Calu3 (cell line): ENCODE results near the gene SMCHD1. TPM values are rescaled to one million over a fixed set of nuclear protein-coding genes. Genes with fewer than 3 reads are reported as not detected.

Experiments used
- BruUV-seq: library from RNA; stranded (reverse); fragments of 400-500 nt; replicated peaks from 2 replicates; lab custom pipeline; 2021; lab: Mats Ljungman, UMichigan
- CTCF ChIA-PET: fragments of 300-600 bp; sonication (Branson Sonifier 250); formaldehyde crosslinking; loops from one replicate; lab custom pipeline; 2022; ENCODE audit warnings: antibody characterized with exemption; lab: Charles Lee
- DNase-seq: peaks from one replicate; pipeline ENCODE4 v3.0.0; 2022
- H3K27ac Mint-ChIP-seq: one replicate; pipeline ENCODE4 v1.8.0; 2022; ENCODE audit warnings: mixed read lengths; ENCODE audit not compliant: unreplicated experiment
- H3K27me3 Mint-ChIP-seq: one replicate; pipeline ENCODE4 v1.8.0; 2022; ENCODE audit warnings: mixed read lengths; ENCODE audit not compliant: unreplicated experiment
- H3K36me3 Mint-ChIP-seq: one replicate; pipeline ENCODE4 v1.8.0; 2022; ENCODE audit warnings: mild to moderate bottlenecking, moderate library complexity, mixed read lengths; ENCODE audit not compliant: insufficient read depth, unreplicated experiment
- H3K4me1 Mint-ChIP-seq: one replicate; pipeline ENCODE4 v1.8.0; 2022; ENCODE audit warnings: mild to moderate bottlenecking, low read depth, mixed read lengths; ENCODE audit not compliant: unreplicated experiment
- H3K4me3 Mint-ChIP-seq: one replicate; pipeline ENCODE4 v1.8.0; 2022; ENCODE audit warnings: mild to moderate bottlenecking, low read depth, moderate library complexity, mixed read lengths; ENCODE audit not compliant: unreplicated experiment
- H3K9me3 Mint-ChIP-seq: one replicate; pipeline ENCODE4 v1.8.0; 2022; ENCODE audit warnings: low read depth, mixed read lengths; ENCODE audit not compliant: unreplicated experiment
- CTCF ChIP-seq: fragments of 200-600 bp; IDR thresholded peaks from one replicate; pipeline ENCODE4 v1.8.0; 2022; ENCODE audit warnings: antibody characterized with exemption; ENCODE audit not compliant: unreplicated experiment
- intact Hi-C: fragments of 100-400 bp; cut with micrococcal nuclease; formaldehyde crosslinking; loops from one replicate; pipeline ENCODE4 v1.10.0; 2022; ENCODE audit not compliant: unreplicated experiment
- total RNA-seq: library from RNA; stranded (reverse); gene quantifications from 2 replicates; pipeline ENCODE4 v1.2.3, GENCODE V29; 2022

Gene SMCHD1
- total RNA-seq, 1 experiment from 2014 or later, result 68.3 TPM

GRCh38 chr18:2715990-2716389 lies 60.5 kb downstream of the SMCHD1 start:
- intact Hi-C loops, result no loop called here
- no peak for TF ChIP-seq CTCF
- CTCF ChIA-PET, result no interaction called here
- H3K27me3 Mint-ChIP-seq, result no peaks in the 10 kb centered on the region
- no peaks in the 10 kb centered on the region for H3K4me1 Mint-ChIP-seq
- no TSS peak for BruUV-seq
- no peaks in the 10 kb centered on the region for H3K9me3 Mint-ChIP-seq
- DNase-seq, result no peak
- no peak overlapping the region for H3K27ac Mint-ChIP-seq
- no peak overlapping the region for H3K4me3 Mint-ChIP-seq
- H3K36me3 Mint-ChIP-seq, result peaks cover 51% of the 10 kb centered on the region

- H3K27me3 Mint-ChIP-seq, result no peaks in the 10 kb centered on the region
- no peak overlapping the region for H3K27ac Mint-ChIP-seq
- H3K4me3 Mint-ChIP-seq, result no peak overlapping the region
- H3K36me3 Mint-ChIP-seq, result peaks cover 48% of the 10 kb centered on the region
- no TSS peak for BruUV-seq
- CTCF ChIA-PET, result no interaction called here
- DNase-seq, result no peak
- TF ChIP-seq CTCF, result no peak
- H3K9me3 Mint-ChIP-seq, result no peaks in the 10 kb centered on the region
- intact Hi-C loops, result no loop called here
- H3K4me1 Mint-ChIP-seq, result no peaks in the 10 kb centered on the region
Observed at GRCh38 chr18:2716394-2717326, 61.1 kb downstream of the SMCHD1 start.

- no peak overlapping the region for H3K4me3 Mint-ChIP-seq
- H3K9me3 Mint-ChIP-seq, result no peaks in the 10 kb centered on the region
- CTCF ChIA-PET, result no interaction called here
- BruUV-seq, result no TSS peak
- H3K27ac Mint-ChIP-seq, result no peak overlapping the region
- no peak for DNase-seq
- intact Hi-C loops, result no loop called here
- H3K27me3 Mint-ChIP-seq, result no peaks in the 10 kb centered on the region
- peaks cover 41% of the 10 kb centered on the region for H3K36me3 Mint-ChIP-seq
- no peaks in the 10 kb centered on the region for H3K4me1 Mint-ChIP-seq
- no peak for TF ChIP-seq CTCF
Observed at GRCh38 chr18:2717407-2717806, 61.9 kb downstream of the SMCHD1 start.

- no peak for TF ChIP-seq CTCF
- Mint-ChIP-seq H3K27me3 (no peaks in the 10 kb centered on the region), H3K27ac (no peak overlapping the region), H3K4me3 (no peak overlapping the region), H3K9me3 (no peaks in the 10 kb centered on the region), H3K36me3 (peaks cover 45% of the 10 kb centered on the region), H3K4me1 (no peaks in the 10 kb centered on the region)
- no TSS peak for BruUV-seq
- CTCF ChIA-PET, result no interaction called here
- intact Hi-C loops, result no loop called here
- no peak for DNase-seq
Observed at GRCh38 chr18:2719040-2719439, 63.5 kb downstream of the SMCHD1 start.
